Upper lobe of left lung (tissue), 6 donors: Measurements from ENCODE around the gene TMEM121B. TPM values are rescaled to one million over a fixed set of nuclear protein-coding genes. Genes with fewer than 3 reads are reported as not detected.

ENCODE experiments used
- ATAC-seq, 2 donors: fragments of 200-7000 bp; cut with Tn5 transposase; one replicate each; pipeline ENCODE4 v1.9.1; 2022; ENCODE audit warnings: mild to moderate bottlenecking in 2 of 2, moderate library complexity in 2 of 2; ENCODE audit not compliant: low FRiP score in 2 of 2
- DNase-seq, 2 donors: peaks; one replicate each; pipeline ENCODE4 v3.0.0-alpha.2; 2019 to 2020
- H3K27ac ChIP-seq, 4 donors: fragments of 200-600 bp; sonication (generic); one replicate each; pipeline ENCODE4 v1.5.1; 2016 to 2019
- H3K27me3 ChIP-seq, 4 donors: fragments of 200-600 bp; sonication (generic); one replicate each; pipeline ENCODE4 v1.5.1; 2017 to 2019
- H3K36me3 ChIP-seq, 4 donors: fragments of 200-600 bp; sonication (generic); one replicate each; pipeline ENCODE4 v1.5.1; 2016 to 2019
- H3K4me1 ChIP-seq, 4 donors: fragments of 200-600 bp; sonication (generic); one replicate each; pipeline ENCODE4 v1.5.1; 2018 to 2019
- H3K4me3 ChIP-seq, 4 donors: fragments of 200-600 bp; sonication (generic); one replicate each; pipeline ENCODE4 v1.5.1; 2017 to 2019; ENCODE audit warnings: mild to moderate bottlenecking in 2 of 4, moderate library complexity in 1 of 4
- H3K9me3 ChIP-seq, 4 donors: fragments of 200-600 bp; sonication (generic); one replicate each; pipeline ENCODE4 v1.5.1; 2018 to 2019
- CTCF ChIP-seq, 6 experiments: fragments of 450-650 bp in 4 of 6; fragments of 200-600 bp in 2 of 6; sonication (generic) in 2 of 6; IDR thresholded peaks; one replicate each; pipeline ENCODE4 v1.5.1; 2016 to 2019; ENCODE audit warnings: antibody characterized with exemption in 6 of 6
- EP300 ChIP-seq, 4 donors: sonication (generic); formaldehyde crosslinking; IDR thresholded peaks; one replicate each; pipeline ENCODE4 v1.5.1; 2017; ENCODE audit warnings: antibody characterized with exemption in 4 of 4, control low read depth in 2 of 4
- POLR2A ChIP-seq, 4 donors: fragments of 450-650 bp; IDR thresholded peaks; one replicate each; pipeline ENCODE4 v1.5.1; 2016 to 2017; ENCODE audit warnings: antibody characterized with exemption in 4 of 4, mild to moderate bottlenecking in 2 of 4
- POLR2AphosphoS5 ChIP-seq, 2 donors: sonication (generic); formaldehyde crosslinking; IDR thresholded peaks; one replicate each; pipeline ENCODE4 v1.5.1; 2017; ENCODE audit warnings: antibody characterized with exemption in 2 of 2
- WGBS, 2 donors: methylation state at CpG; one replicate each; pipeline ENCODE4 v1.1.5; 2017 to 2018; 5-methylcytosine and 5-hydroxymethylcytosine counted together
- total RNA-seq, 6 donors: library from RNA; depleted of rRNA in 4 of 6; stranded (reverse); fragments of >200 nt in 4 of 6; gene quantifications; one replicate each; pipeline versions ENCODE4 v1.1.0 to v1.2.1, GENCODE V29; 2016 to 2021
- donor health status: DM: no; HTN: no; CAD: no; lungs with moderate emphysema.
- donor health status: DM: no; HTN: yes; CAD: no; lungs with severe emphysema.

TMEM121B gene
- total RNA-seq, 6 donors from 2014 or later: 0.10 to 2.0 (median 1.1) TPM; not detected in 1

GRCh38 chr22:17115945-17116565 is 5.1 kb downstream of the TMEM121B start:
- TF ChIP-seq CTCF (IDR thresholded peaks at IDR 0.05) (no peak), POLR2A (IDR thresholded peaks at IDR 0.05) (no peak), POLR2AphosphoS5 (IDR thresholded peaks at IDR 0.05) (no peak), EP300 (IDR thresholded peaks at IDR 0.05) (no peak)

DNA sequence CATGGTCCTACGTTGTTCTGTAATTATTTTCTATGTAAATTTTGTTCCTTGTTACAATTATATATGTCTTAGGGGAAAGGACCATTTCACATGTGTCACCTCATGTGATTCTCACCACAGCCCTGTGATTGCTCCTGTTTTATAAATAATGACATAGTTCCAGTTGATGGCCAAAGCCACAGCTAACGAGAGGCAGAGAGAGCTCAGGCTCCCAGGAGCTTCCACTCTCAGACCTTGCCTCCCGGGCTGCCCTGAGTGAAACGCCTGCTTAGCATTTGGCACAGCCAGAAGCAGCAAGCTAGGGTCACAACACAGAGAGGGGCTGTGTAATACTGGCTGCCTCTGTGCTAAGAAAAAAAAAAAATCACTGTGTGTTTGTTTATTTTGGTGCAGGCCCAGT is 5.9 kb downstream of the TMEM121B start:
- no peak overlapping the region for H3K4me3 ChIP-seq
- 54 to 75% methylated on average over 2 to 4 of the region's 4 CpGs for WGBS, 2 donors
- no peak for ATAC-seq
- no peak for DNase-seq
- peaks cover 0 to 8% (median 0%) of the 10 kb centered on the region in 4 donors for H3K36me3 ChIP-seq
- H3K27me3 ChIP-seq: peaks cover 0 to 10% (median 4%) of the 10 kb centered on the region in 4 donors
- no peaks in the 10 kb centered on the region for H3K9me3 ChIP-seq
- TF ChIP-seq POLR2A (IDR thresholded peaks at IDR 0.05) (no peak), POLR2AphosphoS5 (IDR thresholded peaks at IDR 0.05) (no peak), EP300 (IDR thresholded peaks at IDR 0.05) (no peak), CTCF (IDR thresholded peaks at IDR 0.05) (no peak)
- peaks cover 9 to 37% (median 27%) of the 10 kb centered on the region in 4 donors for H3K4me1 ChIP-seq
- H3K27ac ChIP-seq: no peak overlapping the region

More at GRCh38 chr22:17115945-17116565, 5.1 kb downstream of the TMEM121B start:
- Histone ChIP-seq H3K36me3 (peaks cover 0 to 3% (median 0%) of the 10 kb centered on the region in 4 donors), H3K9me3 (no peaks in the 10 kb centered on the region), H3K4me1 (peaks cover 17 to 42% (median 33%) of the 10 kb centered on the region in 4 donors), H3K4me3 (no peak overlapping the region), H3K27ac (no peak overlapping the region), H3K27me3 (peaks cover 0 to 15% (median 6%) of the 10 kb centered on the region in 4 donors)
- WGBS, 2 donors: 45 to 54% methylated on average over 5 of the region's 5 CpGs
- ATAC-seq (no peak), DNase-seq (no peak)

DNA sequence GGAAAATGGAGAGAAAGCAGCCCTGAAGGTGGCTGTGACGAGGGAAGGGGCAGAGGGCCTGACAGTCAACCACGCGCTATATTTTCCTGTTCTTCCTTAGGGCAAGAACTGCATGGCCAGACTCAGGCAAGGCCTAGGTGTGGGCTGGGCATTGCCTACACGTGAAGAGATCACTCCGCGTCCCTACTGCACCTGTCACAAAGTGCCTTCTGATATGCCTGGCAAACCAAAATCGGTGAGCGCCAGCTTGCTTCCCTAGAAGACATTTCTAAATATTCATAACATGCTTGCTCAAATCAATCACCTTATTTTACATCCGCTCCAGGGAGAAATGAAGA is 6.3 kb downstream of the TMEM121B start:
- Histone ChIP-seq H3K27ac (no peak overlapping the region), H3K4me3 (no peak overlapping the region), H3K9me3 (no peaks in the 10 kb centered on the region), H3K27me3 (peaks cover 0 to 6% (median 2%) of the 10 kb centered on the region in 4 donors), H3K36me3 (peaks cover under 1 to 11% (median 2%) of the 10 kb centered on the region in 4 donors), H3K4me1 (peaks cover 6 to 37% (median 25%) of the 10 kb centered on the region in 4 donors)
- TF ChIP-seq POLR2A (IDR thresholded peaks at IDR 0.05): no peak
- TF ChIP-seq CTCF (IDR thresholded peaks at IDR 0.05): no peak
- no peak for ATAC-seq
- DNase-seq: no peak
- WGBS, 2 donors: 80 to 83% methylated on average over 9 of the region's 9 CpGs

DNA sequence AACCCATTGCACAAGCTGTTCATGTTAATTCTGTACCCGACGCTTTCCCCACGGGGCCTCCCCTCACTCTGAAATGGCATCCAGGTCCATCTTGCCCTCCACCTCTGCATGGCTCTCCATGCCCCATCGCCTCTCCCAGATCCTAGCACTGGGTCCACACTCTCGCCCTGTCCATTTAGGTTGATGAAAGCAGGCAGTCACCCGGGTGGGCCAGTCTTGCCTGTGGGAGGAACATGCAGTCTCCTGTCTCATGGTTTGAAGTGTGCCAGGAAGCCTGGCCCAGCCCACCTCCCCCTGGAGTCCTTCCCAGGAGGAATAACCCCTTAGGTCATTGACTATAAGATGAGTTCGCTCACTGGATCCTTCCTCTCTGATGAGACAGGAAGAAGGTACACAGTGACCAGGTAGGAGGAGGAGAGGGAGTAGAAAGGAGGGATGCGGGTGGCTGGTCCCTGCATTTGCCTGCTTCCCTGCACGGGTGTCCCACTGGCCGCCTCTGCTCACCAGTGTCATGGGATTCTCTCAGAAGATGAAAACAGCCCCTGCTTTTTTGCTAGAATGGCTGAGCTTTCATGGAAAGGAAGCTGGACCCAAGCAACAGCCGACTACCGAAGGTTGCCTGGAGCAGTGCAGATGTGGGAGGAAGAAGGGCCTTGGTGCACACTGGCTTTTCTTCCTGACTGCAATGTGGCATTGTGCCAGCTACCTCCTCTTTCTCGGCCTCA is 6.8 kb downstream of the TMEM121B start:
- ATAC-seq: no peak
- WGBS, 2 donors: 65 to 70% methylated on average over 12 to 13 of the region's 13 CpGs

More for the DNA sequence above, 6.8 kb downstream of the TMEM121B start:
- Histone ChIP-seq H3K27ac (no peak overlapping the region), H3K36me3 (peaks cover 3 to 17% (median 7%) of the 10 kb centered on the region in 4 donors), H3K4me3 (no peak overlapping the region), H3K27me3 (peaks cover 0 to under 1% (median 0%) of the 10 kb centered on the region in 4 donors), H3K9me3 (no peaks in the 10 kb centered on the region), H3K4me1 (peaks cover 6 to 33% (median 20%) of the 10 kb centered on the region in 4 donors)
- no peak for DNase-seq
- TF ChIP-seq CTCF (IDR thresholded peaks at IDR 0.05): no peak
